Activated CD8-positive, alpha-beta memory T cell treated with anti-CD3 and anti-CD28 coated beads, Interleukin-2, amount 50 U/mL, for 24 hours (primary cell): Measurements from ENCODE around the gene IQCH.

Experiments used
- DNase-seq: peaks from one replicate; pipeline ENCODE4 v3.0.0-alpha.2; 2020; ENCODE audit errors: extremely low read depth

Gene IQCH

DNA sequence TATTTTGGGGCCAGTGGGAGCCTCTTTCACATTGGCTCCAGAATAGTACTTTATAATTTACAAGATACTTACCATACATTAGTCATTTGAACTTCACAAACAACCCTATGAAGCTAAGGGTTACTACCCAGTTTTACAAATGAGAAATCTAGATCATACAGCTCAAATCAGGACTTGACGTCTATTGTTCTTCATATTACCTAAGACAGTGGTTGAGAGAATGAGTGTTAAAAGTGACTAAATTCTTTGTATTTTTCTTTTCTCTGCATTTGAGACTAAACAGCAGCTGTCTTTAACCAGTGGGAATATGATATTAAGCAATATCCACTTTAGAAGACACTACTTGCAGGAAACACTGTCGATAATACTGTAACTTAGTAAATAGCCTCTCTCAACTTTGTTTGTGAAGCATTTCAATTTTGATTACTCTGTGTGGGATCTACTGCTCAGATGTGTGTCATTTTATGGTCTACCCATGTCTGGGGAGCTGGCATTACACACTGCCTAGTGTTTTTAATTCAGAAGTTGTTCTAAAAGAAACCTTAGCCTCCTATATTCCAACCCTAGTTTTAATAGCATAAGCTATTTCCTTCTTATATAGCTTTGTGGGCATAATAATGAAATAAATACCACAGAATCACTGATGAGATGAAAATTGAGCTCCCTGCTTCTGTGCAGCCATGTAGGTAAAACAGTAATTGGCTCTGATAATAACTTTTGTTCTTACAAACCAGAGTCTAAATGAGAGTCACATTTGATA lies 45.9 kb downstream of the IQCH start:
- DNase-seq: no peak

DNA sequence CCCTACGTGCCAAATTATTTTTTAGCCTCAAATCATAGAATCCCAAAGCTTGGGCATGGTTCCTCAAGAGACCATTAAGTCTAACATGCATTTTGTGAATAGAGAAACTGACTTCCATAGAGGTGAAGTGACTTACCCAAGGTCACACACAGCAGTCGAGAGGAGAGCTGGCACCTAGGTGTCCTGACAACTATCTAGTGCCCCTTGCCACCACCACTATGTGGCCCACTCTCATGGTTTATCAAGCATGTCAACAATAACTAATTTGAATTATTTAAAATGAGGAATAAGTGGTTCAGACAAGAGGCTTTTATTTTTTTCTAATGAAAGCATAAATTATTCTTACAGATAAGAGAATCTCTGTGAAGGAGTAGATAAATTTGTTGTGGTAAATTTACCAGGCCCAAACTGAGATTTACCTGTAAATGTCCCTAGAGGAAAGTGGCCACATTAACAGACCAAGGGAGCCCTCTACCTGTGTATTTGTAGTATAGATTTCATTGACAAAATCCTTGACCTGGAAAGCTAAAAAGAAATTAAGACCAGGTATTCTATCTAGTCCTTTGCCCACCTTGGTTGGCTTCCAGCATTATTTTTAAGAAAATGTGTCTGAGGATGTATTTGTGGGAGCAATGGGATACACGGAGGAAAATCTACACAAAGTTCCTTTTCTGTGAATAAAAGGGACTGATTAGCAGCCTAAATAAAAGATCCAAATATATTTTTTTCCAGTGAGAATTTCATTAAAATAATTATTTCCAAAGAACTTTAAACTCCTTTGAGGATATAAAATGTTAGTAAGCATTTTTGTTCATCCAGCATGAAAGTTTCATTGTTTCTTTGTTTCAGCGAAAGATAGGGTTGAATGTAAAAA lies 49.1 kb downstream of the IQCH start:
- DNase-seq: no peak

DNA sequence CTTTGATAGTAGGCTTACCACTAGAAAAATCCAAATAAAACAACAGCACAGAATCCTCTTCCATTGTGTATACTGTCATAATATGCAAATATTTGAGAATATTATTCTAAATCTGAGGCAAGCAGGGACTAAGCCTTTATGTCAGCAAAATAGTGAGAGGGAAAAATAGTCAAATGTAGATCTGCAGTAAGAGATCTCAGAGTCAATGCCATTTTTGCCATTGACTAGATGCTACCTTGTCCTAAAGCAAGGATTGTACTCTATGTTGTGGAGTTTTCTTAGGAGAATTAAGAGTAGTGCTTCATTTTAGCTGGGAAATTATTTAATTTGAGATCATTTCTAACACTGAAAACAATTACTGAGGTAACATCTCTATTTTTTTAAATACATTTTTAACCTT lies 50.2 kb downstream of the IQCH start:
- no peak for DNase-seq

DNA sequence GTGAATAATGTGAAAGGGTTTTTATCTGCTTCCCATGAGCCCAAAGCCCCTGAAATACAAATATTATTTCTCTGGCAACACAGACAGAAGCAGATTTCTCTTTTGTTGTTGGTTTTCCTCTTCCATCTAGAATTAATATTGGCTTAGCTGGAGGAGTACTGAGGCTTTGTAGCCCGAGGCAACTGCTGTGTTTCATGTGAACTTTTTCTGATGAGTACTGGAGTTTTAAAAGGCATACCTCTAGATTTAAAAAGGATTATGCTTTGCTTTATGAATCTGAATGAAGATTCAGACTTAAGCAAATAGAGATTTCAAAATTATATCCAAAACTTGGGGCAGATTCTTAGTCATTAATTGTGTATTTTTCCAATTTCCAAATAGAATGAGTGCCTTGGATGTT lies 50.9 kb downstream of the IQCH start:
- no peak for DNase-seq

DNA sequence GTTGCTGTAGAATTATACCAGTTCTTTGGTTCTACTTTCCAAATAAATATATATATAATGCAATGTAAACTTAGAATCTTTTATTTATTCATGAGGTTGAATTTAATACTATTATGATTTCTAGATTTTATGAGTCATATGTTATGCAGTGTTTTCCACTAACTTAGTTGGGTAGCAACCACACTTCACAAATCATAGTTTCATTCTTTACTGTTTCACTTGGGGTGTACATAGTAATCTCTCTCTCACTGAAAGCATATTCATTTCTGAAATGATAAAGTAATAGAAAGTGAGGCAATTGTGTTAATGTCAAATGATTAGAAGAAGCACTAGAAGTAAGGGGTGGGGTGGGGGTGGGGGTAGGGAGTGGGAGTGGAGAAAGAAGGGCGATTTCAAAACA lies 52.6 kb downstream of the IQCH start:
- no peak for DNase-seq

DNA sequence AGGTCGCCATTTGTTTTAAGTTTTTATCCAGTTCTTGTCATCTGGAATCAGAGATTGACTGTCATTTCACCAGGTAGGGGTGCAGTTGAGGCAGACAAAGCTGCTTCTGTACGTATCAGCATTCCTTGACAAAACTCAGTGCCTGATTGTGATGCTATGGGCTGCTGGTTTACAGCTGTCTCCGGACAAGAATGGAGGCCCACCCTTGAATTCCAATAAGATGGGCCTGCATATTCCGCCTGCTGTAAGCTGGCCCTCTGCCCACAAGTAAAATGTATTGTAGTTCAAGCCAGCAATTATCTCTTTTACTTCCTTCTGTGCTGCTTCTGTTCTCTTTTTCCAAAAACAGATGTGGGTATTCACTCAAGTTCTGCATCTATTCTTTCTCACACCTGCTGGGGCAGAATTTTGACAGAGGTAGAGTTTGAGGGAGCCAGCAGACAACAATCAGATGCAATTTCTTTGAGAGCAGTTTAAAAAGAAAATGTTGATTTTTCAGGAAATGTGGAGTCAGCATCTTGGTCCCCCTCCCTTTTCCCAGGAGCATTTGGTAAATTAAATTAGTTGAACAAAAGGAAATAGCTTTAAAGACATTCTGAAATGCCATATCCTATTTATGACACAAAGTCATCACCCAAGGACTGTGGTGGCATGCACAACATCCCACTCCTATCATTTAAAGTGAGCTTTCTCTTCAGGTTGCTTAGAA lies 53.5 kb downstream of the IQCH start:
- no peak for DNase-seq

DNA sequence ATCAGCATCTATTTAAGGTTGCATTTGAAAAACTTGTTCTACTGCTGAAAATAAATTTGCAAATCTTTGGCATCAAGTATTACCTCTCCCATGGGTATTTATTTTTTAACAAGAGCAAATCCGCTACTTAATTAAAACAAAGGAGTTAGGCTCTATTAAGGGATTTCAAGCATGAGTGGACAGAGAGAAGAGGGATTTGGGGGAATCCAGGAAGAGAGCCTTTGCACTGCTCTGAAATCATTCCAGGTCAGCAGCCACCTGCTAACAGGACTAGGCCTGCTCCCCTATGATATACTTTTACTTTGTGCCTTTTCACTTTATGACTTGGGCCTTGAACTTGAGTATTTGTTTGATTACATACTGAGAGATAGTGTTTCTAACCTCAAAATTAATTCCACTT lies 57.1 kb downstream of the IQCH start:
- no peak for DNase-seq

DNA sequence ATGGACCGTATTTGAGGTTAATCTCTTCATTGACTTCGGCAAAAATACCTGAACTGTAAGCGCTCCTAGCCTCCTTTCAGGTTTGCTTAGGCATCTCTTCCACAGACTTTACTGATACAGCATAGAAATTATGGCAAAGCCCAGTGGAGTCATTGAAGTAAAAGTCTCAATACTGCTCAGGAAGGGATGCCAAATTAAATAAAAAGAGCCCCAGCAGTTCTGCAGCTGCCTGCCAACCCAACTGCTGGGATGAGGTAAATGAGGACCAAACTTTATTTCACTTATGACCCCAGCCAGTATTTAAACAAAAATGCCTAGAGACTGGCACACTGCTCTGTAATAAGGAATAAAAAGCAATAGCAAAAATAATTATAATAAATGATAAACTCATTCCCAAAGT lies 65.4 kb downstream of the IQCH start:
- no peak for DNase-seq

DNA sequence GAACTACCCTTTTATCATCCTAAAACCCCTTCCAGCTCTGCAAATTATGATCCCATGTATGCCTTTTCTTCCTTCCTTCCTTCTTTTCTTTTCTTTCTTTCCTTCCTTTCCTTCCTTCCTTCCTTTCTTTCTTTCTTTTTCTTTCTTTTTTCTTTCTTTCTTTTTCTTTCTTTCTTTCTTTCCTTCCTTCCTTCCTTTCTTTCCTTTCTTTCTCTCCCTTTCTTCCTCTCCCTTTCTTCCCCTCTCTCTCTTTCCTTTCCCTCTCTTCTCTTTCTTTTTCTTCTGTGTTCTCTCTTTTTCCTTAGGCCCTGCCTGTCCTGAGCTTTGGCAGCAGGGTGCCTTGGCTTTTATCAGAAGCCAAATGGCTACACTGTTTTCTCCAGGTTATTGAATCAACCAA lies 66.8 kb downstream of the IQCH start:
- no peak for DNase-seq

DNA sequence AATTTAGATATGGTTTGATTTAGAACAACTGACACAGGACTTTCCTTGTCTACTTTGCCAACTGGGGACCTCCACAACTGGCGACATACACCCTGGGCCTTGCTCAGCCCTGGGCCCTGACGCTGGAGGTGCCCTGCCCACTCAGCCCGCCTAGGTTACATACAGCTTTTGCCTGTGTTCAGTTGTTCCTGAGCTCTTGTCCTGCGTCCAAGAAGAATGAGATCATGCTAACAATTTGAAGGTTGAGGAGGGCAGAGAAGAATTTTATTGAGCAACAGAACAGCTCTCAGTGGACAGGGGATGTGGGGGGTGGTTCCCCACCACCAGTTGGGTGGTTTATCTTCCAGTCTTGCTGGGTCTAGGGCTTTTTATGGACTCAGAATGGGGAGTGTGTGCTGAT lies 67.9 kb downstream of the IQCH start:
- DNase-seq: no peak

DNA sequence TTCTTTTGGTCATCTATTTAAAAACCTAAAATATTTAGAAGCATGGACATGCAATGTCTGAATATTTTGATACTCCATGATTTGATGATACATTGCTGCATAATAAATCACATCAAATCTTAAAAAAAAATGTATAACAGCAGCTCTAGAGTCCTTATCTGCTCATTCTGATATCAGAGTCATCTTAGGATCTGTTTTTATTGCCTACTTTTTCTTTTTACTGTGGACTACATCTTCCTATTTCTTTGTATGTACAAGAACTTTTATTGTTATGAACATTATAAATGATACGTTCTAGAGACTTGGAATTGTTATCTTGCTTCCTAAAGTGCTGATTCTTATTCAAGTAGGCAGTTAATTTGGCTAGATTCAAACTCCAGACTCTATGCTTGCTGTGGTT lies 72.7 kb downstream of the IQCH start:
- no peak for DNase-seq

DNA sequence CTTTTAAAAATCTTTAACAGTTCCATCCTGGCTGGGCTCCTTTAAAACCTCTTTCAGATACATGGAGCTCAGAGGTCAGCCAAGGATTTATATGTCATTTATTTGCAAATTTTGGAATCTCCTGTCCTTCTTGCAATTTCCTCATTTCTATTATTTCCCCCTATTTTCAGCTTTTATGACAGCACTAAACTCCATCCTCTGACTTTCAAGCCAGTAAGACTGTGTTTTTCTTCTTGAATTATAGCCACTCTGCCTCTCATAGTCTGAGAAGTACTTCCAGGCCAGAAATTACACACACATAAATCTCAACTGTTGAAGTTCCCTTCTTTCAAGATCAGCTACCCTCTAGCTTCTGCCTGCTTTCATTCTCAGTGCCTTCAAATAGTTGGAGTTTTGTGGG lies 73.2 kb downstream of the IQCH start:
- no peak for DNase-seq

DNA sequence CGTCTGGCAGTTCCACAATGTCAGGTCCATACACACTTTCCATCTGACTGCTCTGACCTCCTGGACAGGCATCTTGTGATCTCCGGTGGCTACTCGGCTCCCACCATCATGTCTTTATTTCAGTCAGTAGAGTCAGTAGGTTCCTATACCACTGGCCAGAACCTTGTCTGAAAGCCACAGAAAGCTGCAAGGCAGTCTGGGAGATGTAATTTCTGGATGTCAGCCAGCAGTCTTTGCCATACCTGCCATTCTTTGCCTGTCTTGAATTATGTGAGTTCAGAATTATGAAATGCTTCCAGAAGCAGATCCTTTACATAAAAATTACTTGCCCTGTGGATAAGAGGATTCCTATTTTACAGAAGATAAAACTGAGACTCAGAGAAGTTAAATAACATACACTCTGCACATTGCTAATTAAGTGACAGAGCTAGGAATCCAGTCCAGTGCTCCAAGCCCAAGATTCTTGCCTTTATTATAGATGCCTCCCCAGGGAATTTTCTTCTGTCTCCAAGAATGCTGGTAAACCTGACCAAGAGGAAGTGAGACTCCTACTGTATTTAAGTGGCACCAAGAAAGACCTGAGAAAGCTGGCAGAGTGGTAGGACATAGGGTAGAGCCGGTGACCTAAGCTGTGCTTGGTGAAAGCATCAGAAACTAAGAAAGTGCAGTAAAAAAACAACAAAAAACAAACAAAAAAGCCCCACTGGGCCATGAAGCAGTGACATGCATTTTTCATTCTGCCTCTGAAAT lies 75.6 kb downstream of the IQCH start:
- no peak for DNase-seq

DNA sequence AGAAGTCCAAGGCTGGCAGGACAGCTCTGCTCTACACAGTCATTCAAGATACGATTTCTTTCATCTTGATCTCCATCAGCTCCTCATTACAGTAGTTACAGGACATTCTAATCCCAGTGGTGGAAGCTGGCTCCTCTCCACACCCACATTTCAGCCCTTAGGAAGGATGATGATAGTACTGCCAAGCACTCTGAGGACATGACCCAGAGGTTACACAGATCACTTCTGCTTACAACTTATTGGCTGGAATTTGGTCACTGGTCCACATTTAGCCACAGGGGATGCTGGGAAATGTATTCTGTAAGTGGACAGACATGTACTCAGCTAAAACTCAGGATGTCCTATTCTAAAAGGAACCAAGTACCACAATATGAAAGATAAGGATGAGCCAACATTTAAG lies 77.1 kb downstream of the IQCH start:
- no peak for DNase-seq

DNA sequence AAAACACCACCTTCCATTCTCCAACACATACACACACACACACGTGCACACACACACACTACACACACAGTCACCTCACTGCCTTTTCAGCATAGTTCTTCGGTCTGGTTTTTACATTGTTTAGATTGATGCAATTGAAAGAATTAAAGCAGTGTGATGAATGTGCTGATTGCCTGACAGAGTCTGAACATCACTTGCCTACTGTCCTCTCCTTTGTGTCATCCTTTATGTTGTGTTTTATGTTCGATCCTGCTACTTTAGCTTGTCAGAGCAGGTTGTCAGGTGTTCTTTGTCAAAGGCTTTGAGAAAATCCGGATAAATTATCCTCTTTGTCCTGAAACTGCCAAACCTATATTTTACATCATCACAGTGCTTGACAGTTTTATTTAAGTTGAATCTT lies 80.4 kb downstream of the IQCH start:
- DNase-seq: no peak

DNA sequence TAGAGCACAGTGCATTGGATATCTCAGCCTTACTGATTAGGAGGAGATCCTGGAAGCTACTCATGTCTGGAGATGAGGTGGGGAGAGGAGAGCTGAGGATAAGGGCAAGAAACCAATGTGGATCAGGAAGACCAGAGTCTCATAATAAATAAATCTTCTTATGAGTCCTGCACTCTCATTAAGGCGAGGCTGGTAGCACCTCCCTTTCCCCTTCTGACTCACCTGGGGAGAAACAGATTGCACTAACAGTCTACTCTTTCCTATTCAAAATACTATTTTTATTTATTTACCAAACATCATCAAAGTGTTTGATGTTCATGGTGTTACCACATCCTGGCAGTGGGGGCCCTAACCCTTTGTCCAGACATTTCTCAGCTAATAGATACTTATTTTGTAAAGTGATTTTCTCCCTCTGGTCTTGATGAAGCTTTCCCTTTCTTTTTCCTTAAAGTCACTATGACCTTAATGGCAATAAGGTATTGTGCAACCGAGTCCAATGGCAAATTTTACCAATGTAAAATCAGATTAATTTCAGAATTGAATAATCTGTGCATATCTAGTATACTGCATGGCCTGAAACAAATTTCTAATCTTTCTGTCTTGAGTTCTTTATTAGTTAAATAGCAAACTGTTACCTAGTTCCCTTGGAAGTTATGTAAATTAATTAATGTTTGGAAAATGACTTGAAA lies 81.1 kb downstream of the IQCH start:
- DNase-seq: no peak

DNA sequence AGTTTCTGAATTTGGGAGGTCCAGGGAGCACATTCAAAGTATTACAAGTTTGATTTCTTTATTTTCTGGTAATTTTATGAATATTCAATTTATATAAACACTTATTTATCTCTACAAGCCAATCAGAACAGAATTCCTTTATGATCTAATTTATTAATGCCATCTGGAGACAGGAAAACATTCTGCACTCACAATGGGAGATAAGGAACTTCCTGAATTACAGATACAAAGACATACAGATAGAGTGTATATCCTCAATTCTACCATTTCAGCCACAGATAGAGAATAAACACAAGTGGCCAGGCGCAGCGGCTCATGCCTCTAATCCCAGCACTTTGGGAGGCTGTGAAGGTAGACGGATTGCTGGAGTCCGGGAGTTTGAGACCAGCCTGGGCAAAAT lies 86.0 kb downstream of the IQCH start:
- DNase-seq: no peak

DNA sequence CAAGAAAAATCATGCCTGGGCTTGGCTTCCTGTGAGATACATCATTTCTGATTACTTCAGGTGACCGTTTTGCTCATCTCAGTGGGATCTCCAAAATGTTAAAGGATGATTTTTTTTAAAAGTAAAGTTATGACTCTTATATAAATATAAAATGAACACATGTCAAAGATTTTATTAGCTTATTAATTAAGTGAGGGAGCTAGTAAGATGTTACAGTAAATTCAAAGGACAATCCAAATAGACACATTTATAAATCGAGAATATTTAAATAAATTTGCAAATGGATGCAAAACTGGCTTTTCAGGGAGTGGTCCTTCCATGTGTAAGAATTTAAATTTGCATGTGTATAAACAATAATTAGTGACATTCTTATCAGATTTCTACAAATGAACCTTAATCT lies 87.0 kb downstream of the IQCH start:
- no peak for DNase-seq

DNA sequence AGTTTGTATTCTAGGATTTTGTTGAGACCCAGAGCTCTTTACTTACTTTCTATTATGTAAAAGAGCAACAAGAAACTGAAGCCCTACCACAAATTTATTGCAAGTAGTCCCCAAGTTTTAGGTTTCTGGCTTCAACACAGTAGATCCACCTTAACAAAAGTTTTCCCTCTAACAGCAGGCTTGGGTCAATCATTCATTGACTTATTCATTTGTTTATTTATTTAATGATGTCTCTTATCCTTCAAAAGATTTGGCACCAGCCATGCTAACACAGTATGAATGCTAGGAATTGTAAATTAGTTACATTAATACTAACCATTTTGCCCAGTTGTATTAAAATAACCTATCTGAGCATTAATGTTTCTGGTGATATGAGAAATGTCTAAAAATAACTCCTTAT lies 88.6 kb downstream of the IQCH start:
- no peak for DNase-seq

DNA sequence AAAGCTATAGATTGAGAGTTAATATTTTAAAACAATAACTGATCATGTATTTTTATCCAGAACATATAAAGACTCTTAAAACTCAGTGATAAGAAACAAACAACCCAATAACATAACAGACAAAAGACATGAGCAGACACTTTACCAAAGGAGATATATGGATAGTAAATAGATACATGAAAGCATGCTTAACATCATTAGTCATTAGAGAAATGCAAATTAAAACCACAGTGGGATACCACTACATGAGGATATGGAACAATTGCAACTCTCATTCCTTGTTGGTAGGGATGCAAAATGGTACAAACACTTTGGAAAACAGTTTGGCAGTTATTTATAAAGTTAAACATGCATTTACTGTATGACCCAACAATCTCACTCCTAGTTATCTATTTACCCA lies 95.0 kb downstream of the IQCH start:
- DNase-seq: no peak

DNA sequence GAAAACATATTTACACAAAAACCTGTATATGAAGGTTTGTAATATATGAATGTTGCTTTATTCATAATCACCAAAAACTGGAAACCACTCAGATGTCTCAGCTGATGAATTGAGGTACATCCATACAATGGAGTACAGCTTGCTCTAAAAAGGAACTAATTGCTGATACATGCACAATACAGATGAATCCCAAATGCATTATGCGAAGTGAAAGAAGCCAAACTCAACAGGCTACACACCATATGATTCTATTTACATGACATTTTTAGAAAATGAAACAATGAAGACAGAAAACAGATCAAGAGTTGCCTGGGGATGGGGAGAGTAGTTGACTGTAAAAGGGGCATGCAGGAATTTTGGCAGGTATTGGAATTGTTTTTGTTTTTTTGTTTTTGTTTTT lies 95.5 kb downstream of the IQCH start:
- no peak for DNase-seq
